Raji (cell line): ENCODE data around the gene CSNK1G1.
A peak's percentile ranks its signal among the peaks of the same experiment; 100 is the strongest.

Source experiments
- POLR2A ChIP-seq: IDR thresholded peaks from 2 replicates; pipeline ENCODE4 v1.6.1; 2011; ENCODE audit warnings: low read depth, low read length, control low read depth; ENCODE audit not compliant: insufficient read depth

CSNK1G1 gene

GRCh38 chr15:64187396-64188191, 168.4 kb downstream of the CSNK1G1 start:
- no peak for TF ChIP-seq POLR2A

GRCh38 chr15:64185146-64185911, 170.6 kb downstream of the CSNK1G1 start:
- TF ChIP-seq POLR2A, result no peak

- no peak for TF ChIP-seq POLR2A
Observed at GRCh38 chr15:64182859-64183370, 173.1 kb downstream of the CSNK1G1 start.

DNA sequence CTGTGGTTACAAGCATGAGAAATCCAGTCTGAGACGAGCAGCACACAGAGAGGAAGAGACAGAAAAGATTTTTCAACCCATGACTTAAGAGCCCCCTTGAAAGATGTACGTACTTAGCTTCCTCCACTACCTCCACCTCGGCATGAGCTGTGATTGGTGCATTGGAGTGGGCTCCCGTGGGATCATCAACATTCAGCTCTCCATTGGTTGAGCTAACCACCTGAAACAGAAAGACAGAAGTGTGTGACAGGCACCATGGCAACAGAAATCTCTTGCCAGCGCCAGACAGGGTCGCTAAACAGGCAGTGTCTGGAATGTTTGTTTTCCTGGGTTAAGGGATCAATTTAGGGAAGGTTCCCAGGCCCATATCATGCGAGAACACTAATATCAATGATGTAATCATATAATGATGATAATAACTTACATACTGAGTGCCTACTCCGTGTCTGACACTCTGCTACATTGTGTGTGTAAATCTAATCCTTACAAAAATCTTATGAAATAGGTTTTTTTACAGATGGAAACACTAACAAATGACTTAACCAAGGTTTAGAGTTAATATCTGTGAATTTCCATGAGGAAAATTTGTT, 175.6 kb downstream of the CSNK1G1 start:
- TF ChIP-seq POLR2A, result no peak

GRCh38 chr15:64166102-64166890, 189.7 kb downstream of the CSNK1G1 start:
- no peak for TF ChIP-seq POLR2A

GRCh38 chr15:64164436-64164835, 191.5 kb downstream of the CSNK1G1 start:
- no peak for TF ChIP-seq POLR2A

GRCh38 chr15:64163659-64164362, 192.2 kb downstream of the CSNK1G1 start:
- no peak for TF ChIP-seq POLR2A

- peak; percentile 92 for TF ChIP-seq POLR2A
Observed at GRCh38 chr15:64162869-64163658, 192.9 kb downstream of the CSNK1G1 start, which contains the start of gene PPIB. Gene PPIB (minus strand): TSS chr15:64163022. CDS start chr15:64162986, 36 bp downstream.

GRCh38 chr15:64162478-64162868, 193.5 kb downstream of the CSNK1G1 start:
- no peak for TF ChIP-seq POLR2A

DNA sequence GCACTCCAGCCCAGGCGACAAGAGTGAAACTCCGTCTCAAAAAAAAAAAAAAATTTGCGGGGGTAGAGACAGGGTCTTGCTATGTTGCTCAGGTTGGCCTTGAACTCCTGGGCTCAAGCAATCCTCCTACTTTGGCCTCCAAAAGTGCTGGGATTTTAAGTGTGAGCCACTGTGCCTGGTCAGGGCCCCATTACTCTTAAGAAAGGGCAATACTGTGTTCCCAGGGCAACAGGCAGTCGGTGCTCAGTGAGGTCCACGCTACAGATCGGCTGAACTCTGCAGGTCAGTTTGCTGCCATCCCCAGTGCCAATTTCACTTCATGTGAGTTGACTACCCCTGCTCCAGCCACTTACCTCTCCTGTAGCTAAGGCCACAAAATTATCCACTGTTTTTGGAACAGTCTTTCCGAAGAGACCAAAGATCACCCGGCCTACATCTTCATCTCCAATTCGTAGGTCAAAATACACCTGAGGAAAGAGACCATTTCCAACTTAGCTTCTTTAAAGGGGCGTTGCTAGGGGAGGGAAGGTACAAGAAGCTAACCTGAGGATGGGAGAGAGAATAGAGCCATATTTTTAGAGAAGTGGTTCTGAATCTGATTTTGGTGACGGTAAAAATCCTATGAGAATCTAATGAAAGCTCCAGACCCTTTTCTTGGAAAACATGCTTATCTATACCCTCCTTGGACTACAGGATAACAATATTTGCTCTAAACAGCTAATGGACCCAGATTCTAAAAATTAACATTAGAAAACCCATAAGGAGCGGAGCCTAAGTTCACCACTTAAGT, 194.1 kb downstream of the CSNK1G1 start:
- no peak; the same call in 1 of the 2 replicates for TF ChIP-seq POLR2A

GRCh38 chr15:64158363-64159134, 197.4 kb downstream of the CSNK1G1 start:
- peak; percentile 49 for TF ChIP-seq POLR2A

DNA sequence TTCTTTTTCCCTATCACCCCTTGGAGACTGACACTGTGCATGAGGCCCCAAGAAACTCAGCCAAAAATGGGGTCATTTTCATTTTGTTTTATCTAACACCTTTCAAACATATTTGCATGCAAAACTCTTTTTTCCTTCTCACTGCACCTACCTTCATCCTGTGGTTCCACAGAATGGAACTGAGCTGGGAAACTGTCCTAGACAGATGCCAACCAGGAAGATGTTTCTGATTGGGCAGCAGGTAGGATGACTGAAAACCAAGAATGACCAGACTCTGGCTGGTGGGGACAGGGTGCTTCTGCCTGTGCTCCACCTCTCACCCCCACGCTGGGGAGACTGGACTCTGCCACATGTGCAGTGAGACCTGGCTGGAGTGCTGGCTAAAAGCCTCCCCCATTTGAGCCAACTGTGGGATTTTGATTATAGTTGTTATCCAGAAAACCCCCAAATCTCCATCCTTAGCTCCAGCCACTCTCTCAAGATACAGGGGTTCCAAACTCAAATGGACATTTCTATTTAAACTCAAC, 198.3 kb downstream of the CSNK1G1 start:
- peak; percentile 2; the same call in 1 of the 2 replicates for TF ChIP-seq POLR2A
